ENCODE measurements around the gene MROH2A. TPM values are rescaled to one million over a fixed set of nuclear protein-coding genes. Genes with fewer than 3 reads are reported as not detected.
"Not testable (repeated sequence)": the region's sequence is repeated elsewhere in the genome, so short reads cannot be mapped to it uniquely, and the experiment has no call there.

Gene MROH2A
- total and polyA plus RNA-seq, 11 donors = 0.75 TPM; not detected in 10

- Histone ChIP-seq H3K9me3 (peaks cover 0 to 31% (median 5%) of the 10 kb centered on the region in 12 donors), H3K27me3 (peaks cover 0 to 25% (median 0%) of the 10 kb centered on the region in 9 donors), H3K27ac (no peak overlapping the region), H3K4me3 (no peak overlapping the region), H3K36me3 (no peaks in the 10 kb centered on the region), H3K4me1 (peaks cover 0 to 4% (median 0%) of the 10 kb centered on the region in 12 donors)
- DNase-seq (no peak), ATAC-seq (no peak)
- intact Hi-C loops (cut with DNase I) = no loop called here
- TF ChIP-seq POLR2A (IDR thresholded peaks at IDR 0.05) (no peak), CTCF (IDR thresholded peaks at IDR 0.05) (no peak)
- WGBS, 4 donors = 60 to 63% (median 61%) methylated on average over 4 of the region's 4 CpGs
Observed at GRCh38 chr2:233871432-233871831, 93.3 kb downstream of the MROH2A start.

- intact Hi-C loops (cut with DNase I); H3K27ac ChIP-seq; H3K4me1 ChIP-seq; ATAC-seq; H3K36me3 ChIP-seq; H3K4me3 ChIP-seq; DNase-seq: not testable (repeated sequence)
- H3K27me3 ChIP-seq = peaks cover 0 to 25% (median 0%) of the 10 kb centered on the region in 9 donors
- H3K9me3 ChIP-seq = peaks cover 0 to 31% (median 7%) of the 10 kb centered on the region in 12 donors
- 44 to 60% (median 51%) methylated on average over 2 of the region's 2 CpGs for WGBS, 4 donors
Observed at GRCh38 chr2:233872125-233872524, 94.0 kb downstream of the MROH2A start.

- no peaks in the 10 kb centered on the region for H3K4me1 ChIP-seq
- no peak for DNase-seq
- TF ChIP-seq CTCF (IDR thresholded peaks at IDR 0.05) (no peak), POLR2A (IDR thresholded peaks at IDR 0.05) (no peak)
- H3K4me3 ChIP-seq = no peak overlapping the region
- intact Hi-C loops (cut with DNase I) = no loop called here
- H3K27ac ChIP-seq = no peak overlapping the region
- H3K9me3 ChIP-seq = peaks cover 0 to 32% (median 12%) of the 10 kb centered on the region in 12 donors
- H3K27me3 ChIP-seq = peaks cover 0 to 5% (median 0%) of the 10 kb centered on the region in 9 donors
- H3K36me3 ChIP-seq = no peaks in the 10 kb centered on the region
- no peak for ATAC-seq
Observed at GRCh38 chr2:233882353-233882752, 104.2 kb downstream of the MROH2A start.

Other genes with a start within 250 kb of the MROH2A start
- 10 to 100 TPM; 13.7 to 21.8 (median 20.2) TPM for gene USP40, start 211.5 kb upstream of the MROH2A start, total RNA-seq
- gene USP40, start 211.5 kb upstream of the MROH2A start, polyA plus RNA-seq = 10 to 100 TPM; 11.1 to 17.3 TPM
- not detected for gene UGT1A8, start 160.7 kb upstream of the MROH2A start, total RNA-seq
- not detected for gene UGT1A8, start 160.7 kb upstream of the MROH2A start, polyA plus RNA-seq
- not detected for gene UGT1A10, start 141.9 kb upstream of the MROH2A start, total RNA-seq
- not detected for gene UGT1A10, start 141.9 kb upstream of the MROH2A start, polyA plus RNA-seq
- gene UGT1A9, start 106.4 kb upstream of the MROH2A start, total RNA-seq = not detected
- gene UGT1A9, start 106.4 kb upstream of the MROH2A start, polyA plus RNA-seq = not detected
- gene UGT1A7, start 96.4 kb upstream of the MROH2A start, total RNA-seq = not detected
- gene UGT1A7, start 96.4 kb upstream of the MROH2A start, polyA plus RNA-seq = not detected
- gene UGT1A6, start 85.4 kb upstream of the MROH2A start, total RNA-seq = not detected
- gene UGT1A6, start 85.4 kb upstream of the MROH2A start, polyA plus RNA-seq = not detected
- gene UGT1A5, start 65.4 kb upstream of the MROH2A start, total RNA-seq = not detected
- gene UGT1A5, start 65.4 kb upstream of the MROH2A start, polyA plus RNA-seq = not detected
- gene UGT1A4, start 59.6 kb upstream of the MROH2A start, total RNA-seq = not detected
- not detected for gene UGT1A4, start 59.6 kb upstream of the MROH2A start, polyA plus RNA-seq
- gene UGT1A3, start 49.3 kb upstream of the MROH2A start, total RNA-seq = not detected
- gene UGT1A3, start 49.3 kb upstream of the MROH2A start, polyA plus RNA-seq = not detected
- gene UGT1A1, start 18.1 kb upstream of the MROH2A start, total RNA-seq = not detected
- under 1 TPM in 1 of 2 donors, not detected in 1; 0.03 TPM for gene UGT1A1, start 18.1 kb upstream of the MROH2A start, polyA plus RNA-seq
- 1 to 10 TPM in 1 of 9 donors, under 1 TPM in 5, not detected in 3; 0.10 to 8.4 (median 0.48) TPM for gene HJURP, start 76.2 kb downstream of the MROH2A start, total RNA-seq
- gene HJURP, start 76.2 kb downstream of the MROH2A start, polyA plus RNA-seq = under 1 TPM; 0.08 to 0.10 TPM
- gene TRPM8, start 139.0 kb downstream of the MROH2A start, total RNA-seq = under 1 TPM in 2 of 9 donors, not detected in 7; 0.19 to 0.25 TPM
- gene TRPM8, start 139.0 kb downstream of the MROH2A start, polyA plus RNA-seq = not detected

All from heart left ventricle (tissue), 16 donors.